Kidney epithelial cell (primary cell): Measurements from ENCODE around the gene NARF. TPM values are rescaled to one million over a fixed set of nuclear protein-coding genes. Genes with fewer than 3 reads are reported as not detected.
"Not testable (repeated sequence)": the region's sequence is repeated elsewhere in the genome, so short reads cannot be mapped to it uniquely, and the experiment has no call there.

Experiments used
- DNase-seq: peaks from one replicate; pipeline ENCODE4 v3.0.0-alpha.2; 2010; ENCODE audit warnings: low read depth
- H3K27me3 ChIP-seq: 2 replicates; pipeline ENCODE4 v1.6.0; 2011; ENCODE audit warnings: low read length; ENCODE audit not compliant: control insufficient read depth, insufficient read depth
- H3K36me3 ChIP-seq: 2 replicates; pipeline ENCODE4 v1.5.1; 2011; ENCODE audit warnings: low read length; ENCODE audit not compliant: control insufficient read depth, insufficient read depth
- H3K4me3 ChIP-seq: 2 replicates; pipeline ENCODE4 v1.5.1; 2011; ENCODE audit warnings: low read depth, mild to moderate bottlenecking, control low read depth, low read length
- CTCF ChIP-seq: IDR thresholded peaks from 2 replicates; pipeline ENCODE4 v1.5.1; 2011; ENCODE audit warnings: mild to moderate bottlenecking, moderate library complexity, low read length, control low read depth, inconsistent platforms; ENCODE audit not compliant: insufficient read depth, poor library complexity, severe bottlenecking
- total RNA-seq: library from RNA; depleted of rRNA; stranded (reverse); fragments of >200 nt; gene quantifications from 2 replicates; pipeline ENCODE4 v1.2.3, GENCODE V29; 2015

Gene NARF
- total RNA-seq, 1 donor from 2014 or later: 59.9 TPM

- H3K4me3 ChIP-seq: no peak overlapping the region
- TF ChIP-seq CTCF: no peak
These were observed 44.7 kb downstream of the NARF start for GRCh38 chr17:82503094-82503727.

GRCh38 chr17:82503728-82504308 is 45.3 kb downstream of the NARF start:
- no peaks in the 10 kb centered on the region for H3K27me3 ChIP-seq
- DNase-seq: no peak
- TF ChIP-seq CTCF: no peak
- H3K4me3 ChIP-seq: no peak overlapping the region
- no peaks in the 10 kb centered on the region for H3K36me3 ChIP-seq

More at GRCh38 chr17:82503094-82503727, 44.7 kb downstream of the NARF start:
- DNase-seq: no peak
- no peaks in the 10 kb centered on the region for H3K27me3 ChIP-seq
- H3K36me3 ChIP-seq: no peaks in the 10 kb centered on the region

GRCh38 chr17:82505296-82505695 is 46.8 kb downstream of the NARF start:
- H3K27me3 ChIP-seq: no peaks in the 10 kb centered on the region
- no peak for TF ChIP-seq CTCF
- H3K4me3 ChIP-seq: no peak overlapping the region
- DNase-seq: no peak
- H3K36me3 ChIP-seq: no peaks in the 10 kb centered on the region

GRCh38 chr17:82506402-82506801 is 47.9 kb downstream of the NARF start:
- DNase-seq, H3K36me3 ChIP-seq, H3K27me3 ChIP-seq, H3K4me3 ChIP-seq: not testable (repeated sequence)

- no peak overlapping the region for H3K4me3 ChIP-seq
- DNase-seq: no peak
- no peak for TF ChIP-seq CTCF
- H3K36me3 ChIP-seq: no peaks in the 10 kb centered on the region
- no peaks in the 10 kb centered on the region for H3K27me3 ChIP-seq
These were observed 49.2 kb downstream of the NARF start for GRCh38 chr17:82507631-82508175.

- H3K36me3 ChIP-seq, H3K27me3 ChIP-seq, H3K4me3 ChIP-seq, DNase-seq: not testable (repeated sequence)
These were observed 53.1 kb downstream of the NARF start for GRCh38 chr17:82511642-82512041.

GRCh38 chr17:82513864-82514263 is 55.3 kb downstream of the NARF start:
- H3K27me3 ChIP-seq, H3K4me3 ChIP-seq, DNase-seq, H3K36me3 ChIP-seq: not testable (repeated sequence)
